Fibroblast of lung (primary cell): ENCODE measurements around the gene GAD2.

Experiments used
- CTCF ChIP-seq, 2 donors: IDR thresholded peaks in 1 of 2; conservative IDR thresholded peaks in 1 of 2; 1 replicate in 1 of 2; 2 replicates in 1 of 2; pipeline ENCODE4 v1.5.1; 2011 to 2012; ENCODE audit warnings: low read length in 2 of 2, control low read depth in 1 of 2, inconsistent platforms in 1 of 2, low read depth in 1 of 2, mild to moderate bottlenecking in 1 of 2
- EZH2 ChIP-seq: IDR thresholded peaks from 2 replicates; pipeline ENCODE4 v1.5.1; 2012; ENCODE audit warnings: low read length, control low read depth, mild to moderate bottlenecking; ENCODE audit errors: missing control alignments

DNA sequence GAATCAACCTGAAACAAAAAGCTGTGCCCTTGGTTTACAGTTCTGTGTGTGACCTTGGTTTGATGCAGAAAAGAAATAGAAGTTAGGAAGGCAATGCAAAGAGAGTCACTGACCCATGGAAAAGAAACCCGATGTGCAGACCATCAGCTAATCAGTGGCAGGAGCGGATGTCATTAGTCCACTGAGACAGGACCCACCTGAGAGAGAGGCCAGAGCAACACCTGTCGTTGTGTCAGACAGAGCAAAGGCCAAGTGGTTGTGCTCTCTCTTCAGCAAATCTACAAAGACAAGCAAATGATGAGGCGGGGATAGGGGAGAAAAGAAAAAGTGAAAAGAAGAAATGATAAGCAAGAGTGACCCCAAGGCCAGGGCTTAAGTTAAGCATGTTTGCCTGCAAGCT is 8.7 kb downstream of the GAD2 start:
- TF ChIP-seq CTCF (conservative IDR thresholded peaks at IDR 0.05 in 1 of 2, IDR thresholded peaks at IDR 0.05 in 1 of 2; ENCODE audit: low read depth in 1 of 2, low read length in 2 of 2) (no peak), EZH2 (no peak)
